ENCODE data around the gene TIGD2. TPM values are rescaled to one million over a fixed set of nuclear protein-coding genes. Genes with fewer than 3 reads are reported as not detected.

TIGD2 gene
- total RNA-seq, 2 experiments from 2014 or later = 2.1 to 2.3 TPM

- H3K36me3 Mint-ChIP-seq (ENCODE audit: low read depth) = no peaks in the 10 kb centered on the region
- POLR2A ChIA-PET = no interaction called here
Observed at GRCh38 chr4:89119836-89120235, 8.5 kb downstream of the TIGD2 start.

GRCh38 chr4:89121387-89122068 is 10.2 kb downstream of the TIGD2 start:
- ATAC-seq (no peak), DNase-seq (no peak)
- Mint-ChIP-seq H3K27me3 (no peaks in the 10 kb centered on the region), H3K36me3 (ENCODE audit: low read depth) (no peaks in the 10 kb centered on the region), H3K4me1 (no peaks in the 10 kb centered on the region), H3K4me3 (no peak overlapping the region), H3K27ac (no peak overlapping the region), H3K9me3 (ENCODE audit: low read depth) (no peaks in the 10 kb centered on the region)
- intact Hi-C loops (cut with DNase I, micrococcal nuclease) = no loop called here
- POLR2A ChIA-PET = no interaction called here
- CTCF ChIA-PET = no interaction called here

More at GRCh38 chr4:89119836-89120235, 8.5 kb downstream of the TIGD2 start:
- CTCF ChIA-PET = no interaction called here
- no peaks in the 10 kb centered on the region for H3K4me1 Mint-ChIP-seq
- peaks cover 5% of the 10 kb centered on the region for H3K9me3 Mint-ChIP-seq (ENCODE audit: low read depth)
- ATAC-seq (no peak), DNase-seq (no peak)
- intact Hi-C loops (cut with DNase I, micrococcal nuclease) = loop anchor here (10.0 kb wide), 2 partner anchors 525 to 1695 kb away; partner anchors contain the start of genes HERC3 (in 1 of the 2) and NUDT9 (in 1 of the 2)
- no peak overlapping the region for H3K4me3 Mint-ChIP-seq
- no peaks in the 10 kb centered on the region for H3K27me3 Mint-ChIP-seq
- H3K27ac Mint-ChIP-seq = no peak overlapping the region

GRCh38 chr4:89123451-89123851 is 12.1 kb downstream of the TIGD2 start:
- Mint-ChIP-seq H3K36me3 (ENCODE audit: low read depth) (no peaks in the 10 kb centered on the region), H3K9me3 (ENCODE audit: low read depth) (no peaks in the 10 kb centered on the region), H3K4me3 (no peak overlapping the region), H3K27me3 (no peaks in the 10 kb centered on the region), H3K27ac (no peak overlapping the region), H3K4me1 (no peaks in the 10 kb centered on the region)
- no peak for DNase-seq
- POLR2A ChIA-PET = no interaction called here
- ATAC-seq = no peak
- CTCF ChIA-PET = interaction anchor here (0.6 kb wide), 1 partner anchor 137 kb away, joined by 3 read pairs; no protein-coding TSS in a partner anchor
- intact Hi-C loops (cut with DNase I, micrococcal nuclease) = no loop called here

GRCh38 chr4:89125901-89126782 is 14.8 kb downstream of the TIGD2 start:
- Mint-ChIP-seq H3K27ac (no peak overlapping the region), H3K4me1 (no peaks in the 10 kb centered on the region), H3K9me3 (ENCODE audit: low read depth) (no peaks in the 10 kb centered on the region), H3K4me3 (no peak overlapping the region), H3K36me3 (ENCODE audit: low read depth) (no peaks in the 10 kb centered on the region), H3K27me3 (peaks cover 6% of the 10 kb centered on the region)
- no peak for ATAC-seq
- POLR2A ChIA-PET = no interaction called here
- CTCF ChIA-PET = interaction anchor here (0.5 to 1.1 kb wide), 3 partner anchors 9 to 296 kb away, joined by 3 to 7 read pairs (median 5); no protein-coding TSS in a partner anchor
- intact Hi-C loops (cut with DNase I, micrococcal nuclease) = no loop called here
- no peak for DNase-seq

GRCh38 chr4:89129080-89129640 is 17.8 kb downstream of the TIGD2 start:
- Mint-ChIP-seq H3K4me1 (no peaks in the 10 kb centered on the region), H3K27ac (no peak overlapping the region), H3K27me3 (peaks cover 6% of the 10 kb centered on the region), H3K36me3 (ENCODE audit: low read depth) (no peaks in the 10 kb centered on the region), H3K4me3 (no peak overlapping the region), H3K9me3 (ENCODE audit: low read depth) (no peaks in the 10 kb centered on the region)
- intact Hi-C loops (cut with DNase I, micrococcal nuclease) = no loop called here
- no peak for ATAC-seq
- no peak for DNase-seq
- CTCF ChIA-PET = interaction anchor here (1.8 kb wide), 1 partner anchor 31 kb away, joined by 6 read pairs; no protein-coding TSS in a partner anchor
- POLR2A ChIA-PET = no interaction called here

GRCh38 chr4:89134775-89135319 is 23.5 kb downstream of the TIGD2 start:
- ATAC-seq (no peak), DNase-seq (no peak)
- peaks cover 2% of the 10 kb centered on the region for H3K4me1 Mint-ChIP-seq
- no peaks in the 10 kb centered on the region for H3K27me3 Mint-ChIP-seq
- ChIA-PET POLR2A (no interaction called here), CTCF (interaction anchor here (0.8 to 1.3 kb wide), 2 partner anchors 9 to 144 kb away, joined by 3 read pairs; no protein-coding TSS in a partner anchor)
- H3K27ac Mint-ChIP-seq = no peak overlapping the region
- no peak overlapping the region for H3K4me3 Mint-ChIP-seq
- intact Hi-C loops (cut with DNase I, micrococcal nuclease) = no loop called here
- no peaks in the 10 kb centered on the region for H3K9me3 Mint-ChIP-seq (ENCODE audit: low read depth)
- H3K36me3 Mint-ChIP-seq (ENCODE audit: low read depth) = no peaks in the 10 kb centered on the region

GRCh38 chr4:89136525-89136924 is 25.2 kb downstream of the TIGD2 start:
- ChIA-PET CTCF (no interaction called here), POLR2A (no interaction called here)
- DNase-seq (no peak), ATAC-seq (no peak)
- Mint-ChIP-seq H3K36me3 (ENCODE audit: low read depth) (no peaks in the 10 kb centered on the region), H3K9me3 (ENCODE audit: low read depth) (no peaks in the 10 kb centered on the region), H3K4me3 (no peak overlapping the region), H3K27me3 (no peaks in the 10 kb centered on the region), H3K27ac (no peak overlapping the region), H3K4me1 (peaks cover 2% of the 10 kb centered on the region)
- intact Hi-C loops (cut with DNase I, micrococcal nuclease) = no loop called here

DNA sequence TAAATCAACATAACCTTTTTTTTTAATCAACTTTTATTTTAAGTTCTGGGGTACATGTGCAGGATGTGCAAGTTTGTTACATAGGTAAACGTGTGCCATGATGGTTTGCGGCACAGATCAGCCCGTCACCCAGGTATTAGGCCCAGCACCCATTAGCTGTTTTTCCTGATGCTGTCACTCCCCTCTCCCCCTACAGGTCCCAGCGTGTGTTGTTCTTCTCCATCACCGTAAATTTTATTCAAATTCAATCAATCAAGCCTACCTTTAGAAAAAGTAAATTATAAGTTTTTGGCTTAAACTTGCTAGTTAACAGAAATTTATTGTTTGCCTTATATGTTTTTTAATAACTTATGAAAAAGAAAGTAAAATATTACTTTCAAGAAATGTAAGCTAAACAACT is 25.9 kb downstream of the TIGD2 start:
- no peaks in the 10 kb centered on the region for H3K9me3 Mint-ChIP-seq (ENCODE audit: low read depth)
- H3K27ac Mint-ChIP-seq = no peak overlapping the region
- ATAC-seq (no peak), DNase-seq (no peak)
- ChIA-PET POLR2A (no interaction called here), CTCF (no interaction called here)
- intact Hi-C loops (cut with DNase I, micrococcal nuclease) = no loop called here
- no peak overlapping the region for H3K4me3 Mint-ChIP-seq
- no peaks in the 10 kb centered on the region for H3K27me3 Mint-ChIP-seq
- H3K36me3 Mint-ChIP-seq (ENCODE audit: low read depth) = no peaks in the 10 kb centered on the region
- peaks cover 2% of the 10 kb centered on the region for H3K4me1 Mint-ChIP-seq

- Mint-ChIP-seq H3K4me1 (peaks cover 2% of the 10 kb centered on the region), H3K36me3 (ENCODE audit: low read depth) (no peaks in the 10 kb centered on the region), H3K27ac (no peak overlapping the region), H3K9me3 (ENCODE audit: low read depth) (no peaks in the 10 kb centered on the region), H3K4me3 (no peak overlapping the region), H3K27me3 (no peaks in the 10 kb centered on the region)
- no peak for DNase-seq
- intact Hi-C loops (cut with DNase I, micrococcal nuclease) = no loop called here
- CTCF ChIA-PET = interaction anchor here (0.6 to 1.1 kb wide), 2 partner anchors 82 to 420 kb away, joined by 3 read pairs; no protein-coding TSS in a partner anchor
- ATAC-seq = no peak
- POLR2A ChIA-PET = no interaction called here
Observed at GRCh38 chr4:89137695-89138094, 26.4 kb downstream of the TIGD2 start.

- intact Hi-C loops (cut with DNase I, micrococcal nuclease) = no loop called here
- DNase-seq (no peak), ATAC-seq (no peak)
- Mint-ChIP-seq H3K27me3 (no peaks in the 10 kb centered on the region), H3K36me3 (ENCODE audit: low read depth) (no peaks in the 10 kb centered on the region), H3K4me1 (peaks cover 2% of the 10 kb centered on the region), H3K4me3 (no peak overlapping the region), H3K27ac (no peak overlapping the region), H3K9me3 (ENCODE audit: low read depth) (peaks cover 6% of the 10 kb centered on the region)
- ChIA-PET POLR2A (no interaction called here), CTCF (interaction anchor here (1.3 kb wide), 1 partner anchor 14 kb away, joined by 5 read pairs; no protein-coding TSS in a partner anchor)
Observed at GRCh38 chr4:89140168-89140759, 28.9 kb downstream of the TIGD2 start.

All from activated CD4-positive, alpha-beta T cell treated with anti-CD3 and anti-CD28 coated beads for 36 hours (primary cell).